GM23248 (cell line): ENCODE results near the gene ANO1. TPM values are rescaled to one million over a fixed set of nuclear protein-coding genes. Genes with fewer than 3 reads are reported as not detected.
"Not testable (repeated sequence)": the region's sequence is repeated elsewhere in the genome, so short reads cannot be mapped to it uniquely, and the experiment has no call there.

ENCODE experiments used
- DNase-seq: peaks from one replicate; pipeline ENCODE4 v3.0.0-alpha.2; 2015
- H2AFZ ChIP-seq: fragments of 200-600 bp; sonication (generic); 2 replicates; pipeline ENCODE4 v1.6.1; 2016; ENCODE audit warnings: antibody characterized with exemption
- H3F3A ChIP-seq: fragments of 200-600 bp; sonication (generic); 2 replicates; pipeline ENCODE4 v1.6.1; 2016; ENCODE audit warnings: mild to moderate bottlenecking, antibody characterized with exemption, mixed run types; ENCODE audit not compliant: insufficient read depth
- H3K27ac ChIP-seq: fragments of 200-600 bp; sonication (generic); 2 replicates; pipeline ENCODE4 v1.5.1; 2016; ENCODE audit warnings: mild to moderate bottlenecking
- H3K27me3 ChIP-seq: fragments of 200-600 bp; sonication (generic); replicated peaks from 2 replicates; pipeline ENCODE4 v1.6.1; 2016; ENCODE audit warnings: mild to moderate bottlenecking; ENCODE audit not compliant: insufficient read depth
- H3K36me3 ChIP-seq: fragments of 200-600 bp; sonication (generic); 2 replicates; pipeline ENCODE4 v1.6.1; 2016; ENCODE audit warnings: low read depth, mild to moderate bottlenecking
- H3K4me1 ChIP-seq: fragments of 200-600 bp; sonication (generic); 2 replicates; pipeline ENCODE4 v1.6.1; 2016; ENCODE audit warnings: mild to moderate bottlenecking; ENCODE audit not compliant: insufficient read depth
- H3K4me2 ChIP-seq: fragments of 200-600 bp; sonication (generic); one replicate; pipeline ENCODE4 v1.6.1; 2016; ENCODE audit warnings: mild to moderate bottlenecking; ENCODE audit not compliant: unreplicated experiment
- H3K4me3 ChIP-seq: fragments of 200-600 bp; sonication (generic); 2 replicates; pipeline ENCODE4 v1.5.1; 2016; ENCODE audit warnings: mild to moderate bottlenecking
- H3K79me2 ChIP-seq: fragments of 200-600 bp; sonication (generic); 2 replicates; pipeline ENCODE4 v1.6.1; 2016; ENCODE audit warnings: mild to moderate bottlenecking; ENCODE audit not compliant: insufficient read depth
- H3K9ac ChIP-seq: fragments of 200-600 bp; sonication (generic); 2 replicates; pipeline ENCODE4 v1.6.1; 2016; ENCODE audit warnings: mild to moderate bottlenecking
- H3K9me2 ChIP-seq: fragments of 200-600 bp; sonication (generic); 2 replicates; pipeline ENCODE4 v1.6.1; 2016; ENCODE audit warnings: mixed run types, mild to moderate bottlenecking, moderate library complexity; ENCODE audit not compliant: insufficient read depth
- H3K9me3 ChIP-seq: fragments of 200-600 bp; sonication (generic); one replicate; pipeline ENCODE4 v1.6.1; 2017; ENCODE audit warnings: low read depth
- H4K20me1 ChIP-seq: fragments of 200-600 bp; sonication (generic); 2 replicates; pipeline ENCODE4 v1.6.0; 2016; ENCODE audit not compliant: insufficient read depth
- EZH2 ChIP-seq: fragments of 200-600 bp; sonication (generic); IDR thresholded peaks from 2 replicates; pipeline ENCODE4 v1.6.1; 2018; ENCODE audit warnings: antibody characterized with exemption, mild to moderate bottlenecking; ENCODE audit not compliant: insufficient read depth, poor library complexity, severe bottlenecking
- EZH2phosphoT487 ChIP-seq: fragments of 200-600 bp; sonication (generic); IDR thresholded peaks from 2 replicates; pipeline ENCODE4 v1.6.1; 2018; ENCODE audit warnings: antibody characterized with exemption, moderate library complexity, mild to moderate bottlenecking, low read depth; ENCODE audit not compliant: insufficient read depth
- WGBS, 2 experiments: methylation state at CpG; one replicate each; pipeline ENCODE4 v1.1.6; 2015 to 2017; ENCODE audit warnings: low lambda C conversion rate in 2 of 2, low coverage in 1 of 2; ENCODE audit errors: missing lambda C conversion rate in 2 of 2; 5-methylcytosine and 5-hydroxymethylcytosine counted together
- in situ Hi-C: fragments of 300-500 bp; cut with MboI; formaldehyde crosslinking; loops from 2 replicates; pipeline ENCODE4 v1.15.0; 2020
- polyA plus RNA-seq: library from polyadenylated mRNA; unstranded; fragments of >200 nt; fragmentation: Nextera tagmentation; extraction: Ambion mirVana; gene quantifications from 2 replicates; pipeline ENCODE4 v1.2.1, GENCODE V29; 2016
- total RNA-seq: library from RNA; depleted of rRNA; stranded (reverse); fragments of >200 nt; shearing (Covaris generic); gene quantifications from 2 replicates; pipeline ENCODE4 v1.2.3, GENCODE V29; 2014

Gene ANO1
- total and polyA plus RNA-seq, 2 experiments from 2014 or later = 0.97 TPM; not detected in 1

- no peak for TF ChIP-seq EZH2phosphoT487
- TF ChIP-seq EZH2 = no peak
- Histone ChIP-seq H3K9ac (peak overlapping the region; percentile 62), H4K20me1 (no peaks in the 10 kb centered on the region; the same call in 1 of the 2 replicates), H3K27ac (peak overlapping the region; percentile 88), H3K79me2 (peaks cover 38% of the 10 kb centered on the region), H3K4me2 (peak overlapping the region; percentile 3), H3K4me3 (no peak overlapping the region), H3K4me1 (peaks cover 18% of the 10 kb centered on the region), H3K9me3 (no peaks in the 10 kb centered on the region), H3K9me2 (no peaks in the 10 kb centered on the region), H2AFZ (no peak overlapping the region), H3K36me3 (peaks cover 12% of the 10 kb centered on the region; the same call in 1 of the 2 replicates), H3K27me3 (no peaks in the 10 kb centered on the region), H3F3A (peaks cover 24% of the 10 kb centered on the region)
- 7 to 11% methylated on average over 8 of the region's 8 CpGs for WGBS, 2 experiments
- in situ Hi-C loops = no loop called here
- peak; percentile 92 for DNase-seq
Measured at GRCh38 chr11:70210051-70210501, 132.0 kb downstream of the ANO1 start.

GRCh38 chr11:70210530-70210929, 132.4 kb downstream of the ANO1 start:
- Histone ChIP-seq H3K79me2 (peaks cover 33% of the 10 kb centered on the region), H3F3A (peaks cover 24% of the 10 kb centered on the region), H3K36me3 (peaks cover 12% of the 10 kb centered on the region; the same call in 1 of the 2 replicates), H4K20me1 (no peaks in the 10 kb centered on the region; the same call in 1 of the 2 replicates), H3K9me2 (no peaks in the 10 kb centered on the region), H3K27ac (peak overlapping the region; percentile 88), H3K4me2 (no peak overlapping the region), H3K4me1 (peaks cover 14% of the 10 kb centered on the region), H2AFZ (no peak overlapping the region), H3K9me3 (no peaks in the 10 kb centered on the region), H3K27me3 (no peaks in the 10 kb centered on the region), H3K4me3 (no peak overlapping the region), H3K9ac (peak overlapping the region; percentile 62)
- 22 to 28% methylated on average over 5 of the region's 5 CpGs for WGBS, 2 experiments
- TF ChIP-seq EZH2 = no peak
- no peak for TF ChIP-seq EZH2phosphoT487
- peak; percentile 91 for DNase-seq
- in situ Hi-C loops = no loop called here

- no peaks in the 10 kb centered on the region for H3K9me2 ChIP-seq
- H3K27me3 ChIP-seq = no peaks in the 10 kb centered on the region
- peaks cover 20% of the 10 kb centered on the region for H3F3A ChIP-seq
- peaks cover 10% of the 10 kb centered on the region; the same call in 1 of the 2 replicates for H3K36me3 ChIP-seq
- no peaks in the 10 kb centered on the region for H3K9me3 ChIP-seq
- in situ Hi-C loops = no loop called here
- H3K4me1 ChIP-seq = peaks cover 13% of the 10 kb centered on the region
- no peak overlapping the region for H3K4me2 ChIP-seq
- no peak overlapping the region for H2AFZ ChIP-seq
- no peak for TF ChIP-seq EZH2
- no peak for TF ChIP-seq EZH2phosphoT487
- no peaks in the 10 kb centered on the region; the same call in 1 of the 2 replicates for H4K20me1 ChIP-seq
- no peak overlapping the region for H3K27ac ChIP-seq
- DNase-seq = no peak
- 85 to 87% methylated on average over 12 to 13 of the region's 13 CpGs for WGBS, 2 experiments
- peaks cover 15% of the 10 kb centered on the region for H3K79me2 ChIP-seq
- no peak overlapping the region for H3K4me3 ChIP-seq
- no peak overlapping the region for H3K9ac ChIP-seq
Measured at GRCh38 chr11:70212227-70212811, 134.2 kb downstream of the ANO1 start.

- in situ Hi-C loops, H2AFZ ChIP-seq, H3K36me3 ChIP-seq, H3K27me3 ChIP-seq, H3K27ac ChIP-seq, DNase-seq, H3K4me1 ChIP-seq, H3K4me2 ChIP-seq, H3K4me3 ChIP-seq, H3K9me3 ChIP-seq, H3K79me2 ChIP-seq, H3F3A ChIP-seq, H3K9ac ChIP-seq, H4K20me1 ChIP-seq, H3K9me2 ChIP-seq: not testable (repeated sequence)
- 44 to 62% methylated on average over 4 to 5 of the region's 5 CpGs for WGBS, 2 experiments
Measured at GRCh38 chr11:70217388-70217787, 139.3 kb downstream of the ANO1 start.

GRCh38 chr11:70218076-70218475, 140.0 kb downstream of the ANO1 start:
- H3K27me3 ChIP-seq, H3K9me2 ChIP-seq, H3K9me3 ChIP-seq, H3K79me2 ChIP-seq, H2AFZ ChIP-seq, H3F3A ChIP-seq, in situ Hi-C loops, H3K4me1 ChIP-seq, H3K4me2 ChIP-seq, H4K20me1 ChIP-seq, H3K4me3 ChIP-seq, H3K9ac ChIP-seq, DNase-seq, H3K36me3 ChIP-seq, H3K27ac ChIP-seq: not testable (repeated sequence)
- WGBS, 2 experiments = 55 to 58% methylated on average over 8 of the region's 8 CpGs
